GM10847 (cell line): ENCODE measurements around the gene PLXNB2.

Experiments used
- POLR2A ChIP-seq: IDR thresholded peaks from 2 replicates; pipeline ENCODE4 v1.6.1; 2011; ENCODE audit not compliant: insufficient read length; ENCODE audit errors: extremely low read depth

The PLXNB2 gene

DNA sequence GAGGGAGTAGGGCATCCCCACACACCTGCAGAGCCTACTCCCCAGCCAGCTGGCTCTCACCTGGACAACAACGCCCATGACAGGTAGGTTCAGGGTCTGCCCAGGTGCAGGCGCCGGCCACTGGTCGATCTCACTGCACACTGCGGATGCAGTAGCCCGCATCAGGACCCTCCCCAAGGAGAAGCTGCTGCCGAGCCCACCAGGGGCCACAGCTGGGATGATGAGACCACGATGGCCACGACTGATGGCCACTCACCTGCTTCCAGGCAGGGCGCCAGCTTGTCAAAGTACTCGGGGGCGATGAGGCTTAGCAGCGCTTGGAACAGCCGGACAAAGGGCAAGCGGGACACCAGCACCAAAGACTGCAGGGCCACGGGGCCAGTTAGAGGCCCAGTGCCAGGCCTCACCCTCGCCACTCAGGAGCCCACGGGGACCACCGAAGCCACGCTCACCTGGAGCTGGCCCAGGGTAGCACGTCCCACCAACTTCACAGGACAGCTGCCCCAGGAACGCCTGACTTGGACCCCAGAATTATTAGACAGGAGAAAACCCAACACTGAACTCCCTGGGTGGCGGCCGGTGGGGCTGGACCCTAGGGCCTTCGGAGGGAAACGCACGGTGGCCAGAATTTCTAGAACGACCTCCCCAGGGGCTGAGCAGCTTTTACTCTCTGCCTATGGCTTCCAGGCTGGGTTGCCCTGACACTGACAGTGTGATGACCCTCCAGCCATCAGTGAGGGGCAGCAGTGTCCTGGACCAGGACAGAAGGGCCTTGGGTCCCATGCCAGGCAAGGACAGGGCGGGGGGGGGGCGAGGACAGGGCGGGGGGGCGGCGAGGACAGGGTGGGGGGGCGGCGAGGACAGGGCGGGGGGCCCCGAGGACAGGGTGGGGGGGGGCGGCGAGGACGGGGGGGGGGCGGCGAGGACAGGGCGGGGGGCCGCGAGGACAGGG, 8.9 kb upstream of the PLXNB2 start:
- TF ChIP-seq POLR2A = no peak

DNA sequence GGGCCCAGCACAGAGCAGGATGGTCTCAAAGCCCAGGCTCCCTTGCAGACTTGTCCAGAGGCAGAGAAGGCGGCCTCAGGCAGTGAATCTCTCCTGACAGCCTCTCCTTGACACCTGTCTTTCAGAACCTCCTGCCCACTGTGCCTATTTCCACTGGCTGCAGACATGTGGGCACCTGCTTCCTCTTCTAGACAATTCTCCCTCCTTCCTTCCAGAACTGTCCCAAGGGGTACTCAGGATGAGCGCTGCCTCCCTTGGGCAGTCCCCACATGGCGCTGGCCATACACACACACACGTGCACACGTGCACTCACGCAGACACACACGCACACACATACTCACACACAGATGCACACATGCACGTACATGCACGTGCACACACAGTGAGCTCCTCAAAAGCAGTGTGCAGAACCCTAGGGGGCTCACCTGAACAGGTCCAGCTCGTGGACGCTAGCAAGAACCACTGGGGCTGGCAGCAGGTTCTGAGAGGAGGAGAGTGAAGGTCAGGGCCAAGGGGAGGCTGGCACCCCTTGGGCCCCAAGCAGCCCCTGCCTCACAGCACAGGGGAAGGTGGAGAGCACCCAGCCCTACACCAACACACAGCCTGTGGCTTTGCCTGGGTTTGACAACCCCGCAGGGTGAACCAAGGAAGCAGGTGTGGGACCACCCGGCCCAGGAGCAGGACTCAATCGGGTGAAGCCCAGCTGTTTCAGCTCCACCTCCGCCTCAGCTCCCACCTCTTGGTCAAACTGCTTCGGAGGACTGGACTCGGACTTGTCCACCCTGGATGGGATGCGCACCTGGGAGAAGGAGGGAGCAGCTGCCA, 8.1 kb upstream of the PLXNB2 start:
- TF ChIP-seq POLR2A = no peak

DNA sequence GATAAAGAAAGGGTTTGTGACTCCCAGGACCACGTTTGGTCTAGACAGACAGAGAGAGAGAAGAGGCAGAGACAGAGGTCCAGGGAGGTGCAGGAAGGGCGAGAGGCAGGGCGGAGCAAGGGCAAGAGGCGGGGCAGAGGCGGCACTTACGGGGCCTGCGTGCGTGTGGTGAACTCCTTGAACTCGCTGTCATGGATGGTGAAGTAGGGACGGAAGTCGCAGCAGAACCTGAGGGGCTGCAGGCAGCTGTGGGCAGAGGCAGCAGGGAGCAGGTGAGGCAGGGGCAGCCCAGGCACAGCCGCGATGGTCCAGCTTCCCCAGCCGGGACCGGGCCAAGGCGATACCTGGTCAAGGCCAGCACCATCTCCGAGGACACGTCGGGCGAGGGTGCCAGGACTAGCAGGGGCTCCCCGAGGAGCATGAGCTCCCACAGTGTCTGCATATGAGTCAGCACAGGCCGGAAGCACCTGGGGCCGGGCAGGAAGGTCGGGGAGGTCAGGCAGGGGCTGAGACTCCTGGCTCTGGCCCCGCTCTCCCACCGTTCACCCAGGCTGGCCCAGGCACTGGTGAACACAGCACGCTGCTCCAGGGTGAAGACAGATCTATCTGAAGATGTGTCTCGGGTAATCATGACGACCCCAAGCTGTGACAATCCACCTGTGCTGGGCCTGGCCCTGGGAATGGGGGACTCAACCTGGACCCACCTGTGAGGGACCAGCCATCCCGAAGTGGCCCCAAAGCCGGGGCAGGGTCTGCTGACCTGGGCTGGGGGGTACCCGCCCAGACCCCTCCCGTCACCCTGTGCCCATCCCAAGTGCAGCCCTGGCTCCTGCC, 7.2 kb upstream of the PLXNB2 start:
- TF ChIP-seq POLR2A = peak; percentile 75

DNA sequence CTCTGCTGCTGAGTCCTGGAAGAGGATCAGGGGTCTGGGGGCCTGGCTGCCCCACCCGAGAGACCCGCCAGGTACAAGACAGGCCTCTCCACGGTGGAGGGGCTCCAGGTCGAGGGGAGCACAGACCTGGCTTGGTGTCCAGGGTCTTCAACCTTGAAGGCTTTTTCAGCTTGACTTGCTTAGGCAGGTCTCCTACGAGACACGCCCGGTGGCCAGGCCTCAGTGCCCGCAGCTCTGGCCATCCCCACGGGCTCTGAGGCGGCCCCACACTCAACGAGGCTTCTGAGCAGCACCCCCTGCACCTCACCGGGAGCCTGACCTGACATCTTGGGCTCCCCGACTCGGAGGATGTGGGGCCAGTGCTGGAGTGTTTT, 6.6 kb upstream of the PLXNB2 start:
- no peak for TF ChIP-seq POLR2A

DNA sequence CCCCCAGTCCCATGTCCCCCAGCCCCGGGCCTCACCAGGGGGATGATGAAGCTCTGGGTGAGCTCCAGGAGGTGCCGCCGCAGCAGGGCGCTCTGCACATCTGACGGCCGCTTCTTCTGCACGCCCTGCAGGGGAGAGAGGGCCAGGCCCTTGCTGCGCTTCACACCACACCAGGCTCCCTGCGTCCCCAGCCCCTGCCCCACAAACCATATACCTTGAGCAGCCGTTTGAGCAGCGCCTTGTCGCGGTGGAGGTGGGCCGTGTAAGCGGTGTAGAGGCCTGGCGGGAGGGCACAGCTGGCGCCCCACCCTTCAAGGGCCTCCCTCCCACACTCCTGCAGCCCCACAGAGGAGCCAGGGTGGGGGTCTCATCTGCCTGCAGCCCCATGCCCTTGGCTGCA, 6.2 kb upstream of the PLXNB2 start:
- TF ChIP-seq POLR2A = no peak

DNA sequence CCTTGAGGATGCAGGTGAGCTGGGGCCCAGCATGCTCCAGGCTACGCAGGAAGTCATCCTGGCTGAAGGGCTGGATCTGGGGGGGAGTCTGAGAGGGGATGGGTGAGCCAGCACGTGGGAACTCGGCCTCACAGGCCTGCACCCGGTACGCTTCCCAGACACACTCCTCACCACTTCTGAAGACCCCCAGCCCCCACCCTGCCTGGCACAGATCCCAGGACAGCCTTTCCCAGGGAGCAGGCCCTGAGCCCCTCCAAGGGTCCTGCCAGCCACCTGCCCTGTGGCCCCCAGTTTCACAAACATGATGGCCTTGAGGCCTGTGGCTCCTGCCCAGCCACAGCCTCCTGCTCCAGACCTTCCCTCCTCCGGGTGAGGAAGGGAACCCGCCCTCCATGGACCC, 5.6 kb upstream of the PLXNB2 start:
- TF ChIP-seq POLR2A = no peak

DNA sequence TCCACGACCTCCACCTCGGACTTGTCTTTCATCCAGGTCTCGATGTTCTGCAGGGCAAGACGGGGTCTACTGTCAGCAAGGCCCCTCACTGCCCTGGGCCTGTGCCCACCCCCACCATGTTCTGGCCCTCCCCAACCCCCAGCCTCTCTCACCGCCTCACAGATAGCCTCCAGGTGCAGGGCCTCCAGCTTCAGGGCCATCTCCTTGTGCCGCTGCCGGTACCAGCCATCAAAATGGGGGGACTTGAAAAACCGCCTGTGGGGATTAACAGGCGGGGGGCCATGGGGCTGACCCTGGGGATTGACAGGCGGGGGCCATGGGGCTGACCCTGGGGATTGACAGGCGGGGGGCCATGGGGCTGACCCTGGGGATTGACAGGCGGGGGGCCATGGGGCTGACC, 4.9 kb upstream of the PLXNB2 start:
- no peak for TF ChIP-seq POLR2A

DNA sequence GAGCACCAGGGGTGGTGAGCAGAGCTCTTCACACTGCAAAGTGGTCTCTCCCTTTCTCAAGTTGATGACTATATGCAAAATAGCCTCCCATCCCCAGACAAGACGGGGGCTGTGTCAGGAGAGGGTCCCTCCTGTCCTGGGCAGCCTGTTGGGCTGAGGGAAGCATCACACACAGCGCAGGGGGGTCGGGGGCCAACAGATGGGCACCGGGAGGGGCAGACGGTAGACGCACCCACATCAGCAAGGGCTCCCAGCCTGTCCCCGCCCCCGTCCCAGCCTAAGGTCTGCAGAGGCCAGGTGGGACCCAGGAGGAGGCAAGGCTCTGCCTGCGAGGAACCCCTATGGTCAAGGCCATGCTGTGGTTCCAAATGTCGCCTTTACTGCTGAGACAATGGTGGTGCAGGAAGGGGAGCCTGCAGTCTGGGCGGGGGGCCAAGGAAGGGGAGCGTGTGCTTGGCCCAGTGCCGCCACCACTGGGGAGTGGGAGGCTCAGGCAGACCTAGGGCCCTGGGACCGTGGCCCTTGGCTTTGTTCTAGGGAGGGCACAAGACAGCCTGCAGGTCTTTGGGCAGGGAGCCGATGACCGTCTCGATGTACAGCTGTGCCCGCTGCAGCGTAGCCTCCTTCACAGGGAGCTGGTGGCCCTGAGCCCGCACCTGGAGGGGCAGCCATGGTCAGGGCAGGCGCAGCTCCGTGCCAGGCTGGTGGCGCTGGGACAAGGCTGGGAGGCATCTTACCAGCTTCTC, 4.3 kb upstream of the PLXNB2 start:
- no peak for TF ChIP-seq POLR2A

DNA sequence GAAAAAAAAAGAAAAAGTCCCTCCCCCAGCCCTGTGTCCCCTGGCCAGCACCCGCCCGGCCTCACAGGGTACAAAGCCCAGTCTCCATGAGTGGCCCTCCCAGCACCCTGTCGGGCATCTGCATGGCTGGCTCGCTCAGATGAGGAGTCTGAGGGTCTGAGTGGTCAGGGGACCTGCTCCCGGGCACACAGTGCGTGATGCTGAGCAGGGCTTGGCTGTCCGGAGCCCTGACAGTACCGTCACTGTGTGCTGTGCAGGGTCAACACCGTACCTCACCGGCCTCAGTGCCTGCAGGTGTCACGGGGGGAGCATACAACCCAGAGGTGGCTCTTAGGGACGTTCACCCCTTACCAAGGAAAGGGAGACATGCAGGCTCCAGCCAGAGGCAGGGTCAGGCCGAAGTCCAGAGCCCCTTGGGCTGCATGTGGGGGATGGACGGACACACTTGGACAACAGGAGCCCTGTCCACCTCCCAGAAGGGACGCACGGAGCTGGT, 3.6 kb upstream of the PLXNB2 start:
- no peak for TF ChIP-seq POLR2A

DNA sequence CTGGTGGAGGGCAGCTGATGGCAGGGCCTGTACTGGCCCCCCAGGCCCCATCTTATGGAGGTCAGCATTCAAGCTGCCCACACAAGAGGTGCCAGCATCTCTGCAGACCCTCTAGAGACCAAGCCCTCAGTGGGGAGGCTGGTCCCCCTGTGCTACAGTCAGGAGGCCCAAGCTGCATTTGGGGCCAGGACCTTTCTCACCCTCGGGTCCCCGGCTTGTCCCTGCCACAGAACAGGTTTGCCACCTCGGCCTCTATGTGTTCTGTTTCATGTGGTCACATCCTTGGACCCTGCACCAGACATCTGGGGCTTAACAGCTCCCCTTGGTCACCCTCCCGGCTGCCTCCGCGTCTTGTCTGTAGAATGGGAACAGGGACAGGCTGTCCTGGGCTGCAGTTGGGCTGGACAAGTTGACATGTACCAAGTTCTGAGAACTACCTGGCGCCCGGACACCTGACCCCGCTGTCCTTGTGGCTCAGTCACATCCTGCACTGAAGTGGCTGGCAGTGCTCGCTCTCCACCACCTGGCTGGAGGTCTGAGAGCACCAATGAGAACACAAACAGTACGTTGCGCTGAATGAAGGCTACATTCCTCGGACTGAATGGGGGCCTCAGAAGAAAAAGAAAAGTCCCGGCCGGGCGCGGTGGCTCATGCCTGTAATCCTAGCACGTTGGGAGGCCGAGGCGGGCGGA, 2.7 kb upstream of the PLXNB2 start:
- TF ChIP-seq POLR2A = no peak

DNA sequence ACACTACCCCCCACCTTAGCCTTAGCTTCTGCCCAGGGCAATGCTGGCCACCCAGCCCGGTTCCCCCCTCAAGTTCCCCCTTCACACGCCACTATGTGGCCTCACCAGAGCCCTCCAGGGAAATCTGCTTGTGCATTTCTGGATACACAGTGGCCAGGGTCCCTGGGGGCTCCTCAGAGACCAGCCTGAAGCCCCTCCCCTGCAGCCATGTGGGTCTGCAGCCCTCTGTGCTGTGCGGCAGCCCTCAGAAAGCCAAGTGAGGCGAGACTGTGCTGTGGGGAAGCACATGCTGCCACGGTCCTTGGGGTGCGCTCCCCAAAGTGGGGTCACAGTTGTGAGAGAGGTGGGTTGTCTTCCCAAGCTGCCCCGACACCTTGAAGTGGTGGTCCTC, 2.1 kb upstream of the PLXNB2 start:
- TF ChIP-seq POLR2A = no peak

DNA sequence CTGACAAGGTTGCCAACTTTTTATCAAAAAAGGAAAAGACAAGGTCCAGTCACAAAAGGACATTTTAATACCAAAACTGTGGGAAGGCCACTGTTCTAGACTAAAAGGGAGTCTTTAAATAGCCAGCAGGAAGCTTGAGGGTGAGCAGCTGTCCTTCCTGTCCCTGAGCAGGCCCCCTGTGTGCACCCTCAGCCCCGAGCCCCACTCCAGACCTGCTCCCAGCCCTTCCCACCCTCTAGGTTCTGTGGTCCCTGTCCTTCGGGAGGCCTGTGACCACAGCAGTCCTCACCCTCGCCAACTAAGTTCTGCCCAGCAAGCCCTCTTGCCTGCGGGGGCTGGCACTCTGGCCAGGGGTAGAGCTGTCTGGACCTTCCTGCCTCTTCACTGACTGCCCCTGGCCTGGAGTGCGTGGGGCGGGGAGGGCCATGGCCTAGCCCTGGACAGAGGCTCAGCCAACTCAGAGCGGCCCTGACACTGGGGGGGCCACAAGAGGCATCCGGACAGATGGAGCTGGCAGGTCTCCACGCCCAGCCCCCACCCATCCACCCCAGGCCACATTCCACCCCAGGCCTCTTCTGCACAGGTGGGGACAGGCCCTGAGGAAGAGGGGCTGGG, 1.6 kb upstream of the PLXNB2 start:
- no peak for TF ChIP-seq POLR2A

DNA sequence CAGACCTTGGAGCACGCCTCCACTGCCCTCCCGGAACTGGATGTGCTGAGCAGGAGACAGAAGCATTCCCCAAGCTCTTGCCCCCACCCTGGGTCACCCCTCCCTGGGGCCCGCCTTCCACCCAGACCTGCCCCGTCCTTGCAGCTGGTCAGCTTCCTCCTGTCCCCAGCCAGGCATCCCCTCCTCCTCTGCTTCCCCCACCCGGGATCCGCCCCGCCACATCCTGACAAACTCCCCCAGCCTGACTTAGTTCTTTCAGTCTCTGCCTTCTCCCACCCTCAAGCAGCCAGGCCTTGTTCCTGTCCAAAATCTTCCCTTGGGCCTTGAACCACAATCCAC, 1.1 kb upstream of the PLXNB2 start:
- TF ChIP-seq POLR2A = no peak
